ENCODE results near the gene THBS2.

The THBS2 gene

DNA sequence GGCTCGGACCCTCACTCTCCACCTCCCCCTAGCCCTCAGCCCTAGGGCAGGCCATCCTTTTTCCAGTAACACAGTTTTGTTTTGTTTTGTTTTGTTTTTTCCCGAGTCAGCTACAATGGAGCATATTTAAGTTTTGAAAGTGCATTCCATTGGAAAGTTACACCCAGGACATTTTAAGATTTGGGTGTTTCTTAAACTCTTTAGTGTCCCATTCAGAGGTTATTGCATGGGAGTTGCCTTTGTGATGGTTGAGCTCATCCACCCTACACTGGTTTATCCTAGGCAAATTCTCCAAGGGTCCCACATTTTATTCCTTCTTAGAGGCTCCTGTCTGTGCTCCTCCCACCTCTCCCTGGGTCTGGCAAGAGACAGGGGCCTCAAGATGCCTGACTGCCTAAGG, 58.9 kb downstream of the THBS2 start:
- no peak for DNase-seq (ENCODE audit: low read depth)
- TF ChIP-seq CTCF (IDR thresholded peaks at IDR 0.05; ENCODE audit: low read length, missing control alignments), result no peak
- H3K4me3 ChIP-seq (replicated peaks; ENCODE audit: low read depth, low read length), result no peak overlapping the region

DNA sequence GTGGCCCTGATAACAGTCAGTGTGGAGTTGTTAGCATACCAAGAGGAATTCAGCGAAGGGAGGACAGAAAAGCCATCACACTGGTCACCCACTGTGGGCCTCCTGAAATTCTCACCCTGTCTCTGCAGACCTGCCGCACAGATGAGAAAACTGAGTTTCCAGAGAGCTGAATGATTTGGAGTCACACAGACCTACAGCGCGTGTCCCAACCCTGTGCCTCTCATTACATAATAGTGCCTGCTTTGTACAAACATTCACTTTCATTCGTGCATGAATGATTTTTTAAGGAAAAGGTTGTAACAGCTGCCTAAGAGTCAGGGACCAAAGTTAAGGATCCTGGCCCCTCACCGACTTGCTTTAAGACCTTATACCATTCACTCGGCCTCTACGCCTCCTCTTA, 62.7 kb downstream of the THBS2 start:
- TF ChIP-seq CTCF (IDR thresholded peaks at IDR 0.05; ENCODE audit: low read length, missing control alignments), result no peak
- H3K4me3 ChIP-seq (replicated peaks; ENCODE audit: low read depth, low read length), result no peak overlapping the region

GRCh38 chr6:169190144-169190584, 63.5 kb downstream of the THBS2 start:
- peak; percentile 98 for DNase-seq (ENCODE audit: low read depth)
- no peak overlapping the region for H3K4me3 ChIP-seq (replicated peaks; ENCODE audit: low read depth, low read length)
- TF ChIP-seq CTCF (IDR thresholded peaks at IDR 0.05; ENCODE audit: low read length, missing control alignments), result no peak

More for the DNA sequence above, 62.7 kb downstream of the THBS2 start:
- no peak for DNase-seq (ENCODE audit: low read depth)

GRCh38 chr6:169189686-169190085, 64.0 kb downstream of the THBS2 start:
- H3K4me3 ChIP-seq (replicated peaks; ENCODE audit: low read depth, low read length), result no peak overlapping the region
- no peak for DNase-seq (ENCODE audit: low read depth)
- no peak for TF ChIP-seq CTCF (IDR thresholded peaks at IDR 0.05; ENCODE audit: low read length, missing control alignments)

DNA sequence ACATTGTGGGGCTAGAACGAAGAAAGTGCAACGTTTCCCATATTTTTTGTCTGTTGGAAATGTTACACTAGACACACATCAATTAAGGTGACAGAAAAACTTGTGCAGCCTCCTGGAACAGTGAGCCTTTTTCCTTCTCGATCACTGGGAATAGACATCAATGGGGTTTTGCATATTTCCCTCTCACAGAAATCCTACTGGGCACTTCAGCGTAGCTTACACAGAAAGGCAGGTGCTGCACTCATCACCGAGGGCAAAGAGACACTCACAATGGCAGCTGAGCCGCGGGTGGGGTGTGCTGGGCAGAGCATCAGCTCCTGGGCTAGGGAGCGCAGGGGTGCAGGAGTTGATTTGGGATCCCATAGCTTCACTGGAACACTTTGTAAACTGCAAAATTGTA, 64.5 kb downstream of the THBS2 start:
- DNase-seq (ENCODE audit: low read depth), result no peak
- no peak for TF ChIP-seq CTCF (IDR thresholded peaks at IDR 0.05; ENCODE audit: low read length, missing control alignments)
- H3K4me3 ChIP-seq (replicated peaks; ENCODE audit: low read depth, low read length), result no peak overlapping the region

- H3K4me3 ChIP-seq (replicated peaks; ENCODE audit: low read depth, low read length), result no peak overlapping the region
- no peak for TF ChIP-seq CTCF (IDR thresholded peaks at IDR 0.05; ENCODE audit: low read length, missing control alignments)
- peak; percentile 91 for DNase-seq (ENCODE audit: low read depth)
Observed at GRCh38 chr6:169188475-169188874, 65.2 kb downstream of the THBS2 start.

DNA sequence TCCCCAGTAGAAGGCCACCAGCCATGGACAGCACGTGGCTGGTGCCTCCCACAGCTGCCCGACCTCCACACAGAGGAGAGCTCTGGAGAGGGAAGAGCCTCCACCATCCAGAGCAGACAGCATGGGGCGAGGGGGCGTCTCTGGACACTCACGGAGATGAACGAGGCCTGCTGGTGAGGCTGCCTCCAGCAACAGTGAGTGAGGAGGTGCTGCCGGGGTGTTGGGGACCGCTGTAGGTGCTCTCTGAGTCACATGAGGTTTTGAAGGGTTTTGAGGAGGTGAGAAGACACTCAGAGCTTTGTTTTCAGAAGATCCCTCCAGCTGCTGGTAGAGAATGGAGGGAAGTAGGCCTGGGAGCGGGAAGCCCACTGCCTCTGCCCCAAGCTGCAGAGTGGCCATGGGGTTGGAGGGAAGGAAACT, 65.6 kb downstream of the THBS2 start:
- no peak for TF ChIP-seq CTCF (IDR thresholded peaks at IDR 0.05; ENCODE audit: low read length, missing control alignments)
- H3K4me3 ChIP-seq (replicated peaks; ENCODE audit: low read depth, low read length), result no peak overlapping the region
- no peak for DNase-seq (ENCODE audit: low read depth)

All from fibroblast of pulmonary artery (primary cell).